ENCODE data around the gene PDGFB. TPM values are rescaled to one million over a fixed set of nuclear protein-coding genes. Genes with fewer than 3 reads are reported as not detected.

PDGFB gene
- total and polyA plus RNA-seq, 9 donors = 9.7 to 22.3 (median 19.0) TPM

GRCh38 chr22:39227542-39228272 lies 17.1 kb downstream of the PDGFB start:
- Histone ChIP-seq H3K27ac (ENCODE audit: low read length) (no peak overlapping the region), H3K4me3 (ENCODE audit: low read length) (no peak overlapping the region), H3K36me3 (ENCODE audit: control insufficient read depth, insufficient read depth, low read length) (peaks cover 44% of the 10 kb centered on the region), H3K27me3 (ENCODE audit: control insufficient read depth, insufficient read depth, low read length) (peaks cover 3% of the 10 kb centered on the region), H3K4me1 (ENCODE audit: control insufficient read depth, insufficient read depth, low read length) (peaks cover 29% of the 10 kb centered on the region), H3K9me3 (replicated peaks; ENCODE audit: control insufficient read depth, low read depth, low read length) (no peaks in the 10 kb centered on the region)
- 71% methylated on average over 8 of the region's 12 CpGs for WGBS (ENCODE audit: insufficient coverage)
- DNase-seq = no peak

GRCh38 chr22:39226353-39226752 lies 18.4 kb downstream of the PDGFB start:
- H3K36me3 ChIP-seq (ENCODE audit: control insufficient read depth, insufficient read depth, low read length) = peaks cover 47% of the 10 kb centered on the region
- 81% methylated on average over 5 of the region's 6 CpGs for WGBS (ENCODE audit: insufficient coverage)

GRCh38 chr22:39225591-39225990 lies 19.2 kb downstream of the PDGFB start:
- WGBS (ENCODE audit: insufficient coverage) = 96% methylated on average over 13 of the region's 13 CpGs
- no peak for DNase-seq
- H3K4me1 ChIP-seq (ENCODE audit: control insufficient read depth, insufficient read depth, low read length) = peaks cover 13% of the 10 kb centered on the region
- no peak overlapping the region for H3K4me3 ChIP-seq (ENCODE audit: low read length)
- H3K9me3 ChIP-seq (replicated peaks; ENCODE audit: control insufficient read depth, low read depth, low read length) = no peaks in the 10 kb centered on the region
- H3K27ac ChIP-seq (ENCODE audit: low read length) = no peak overlapping the region
- H3K36me3 ChIP-seq (ENCODE audit: control insufficient read depth, insufficient read depth, low read length) = peaks cover 43% of the 10 kb centered on the region
- H3K27me3 ChIP-seq (ENCODE audit: control insufficient read depth, insufficient read depth, low read length) = peaks cover 3% of the 10 kb centered on the region

More at GRCh38 chr22:39226353-39226752, 18.4 kb downstream of the PDGFB start:
- H3K27me3 ChIP-seq (ENCODE audit: control insufficient read depth, insufficient read depth, low read length) = peaks cover 3% of the 10 kb centered on the region
- H3K9me3 ChIP-seq (replicated peaks; ENCODE audit: control insufficient read depth, low read depth, low read length) = no peaks in the 10 kb centered on the region
- no peak for DNase-seq
- no peak overlapping the region for H3K4me3 ChIP-seq (ENCODE audit: low read length)
- H3K4me1 ChIP-seq (ENCODE audit: control insufficient read depth, insufficient read depth, low read length) = peaks cover 21% of the 10 kb centered on the region
- H3K27ac ChIP-seq (ENCODE audit: low read length) = no peak overlapping the region

- peaks cover 3% of the 10 kb centered on the region for H3K4me1 ChIP-seq (ENCODE audit: control insufficient read depth, insufficient read depth, low read length)
- no peaks in the 10 kb centered on the region for H3K9me3 ChIP-seq (replicated peaks; ENCODE audit: control insufficient read depth, low read depth, low read length)
- no peak for DNase-seq
- peaks cover 1% of the 10 kb centered on the region for H3K27me3 ChIP-seq (ENCODE audit: control insufficient read depth, insufficient read depth, low read length)
- H3K27ac ChIP-seq (ENCODE audit: low read length) = no peak overlapping the region
- peaks cover 34% of the 10 kb centered on the region for H3K36me3 ChIP-seq (ENCODE audit: control insufficient read depth, insufficient read depth, low read length)
- 78% methylated on average over 7 of the region's 7 CpGs for WGBS (ENCODE audit: insufficient coverage)
- H3K4me3 ChIP-seq (ENCODE audit: low read length) = no peak overlapping the region
Measured at GRCh38 chr22:39224550-39224949, 20.2 kb downstream of the PDGFB start.

- no peak overlapping the region for H3K27ac ChIP-seq (ENCODE audit: low read length)
- no peaks in the 10 kb centered on the region for H3K9me3 ChIP-seq (replicated peaks; ENCODE audit: control insufficient read depth, low read depth, low read length)
- no peak overlapping the region for H3K4me3 ChIP-seq (ENCODE audit: low read length)
- DNase-seq = no peak
- H3K27me3 ChIP-seq (ENCODE audit: control insufficient read depth, insufficient read depth, low read length) = no peaks in the 10 kb centered on the region
- no peaks in the 10 kb centered on the region for H3K4me1 ChIP-seq (ENCODE audit: control insufficient read depth, insufficient read depth, low read length)
- 58% methylated on average over 5 of the region's 20 CpGs for WGBS (ENCODE audit: insufficient coverage)
- H3K36me3 ChIP-seq (ENCODE audit: control insufficient read depth, insufficient read depth, low read length) = peaks cover 31% of the 10 kb centered on the region
Measured at GRCh38 chr22:39223091-39223710, 21.6 kb downstream of the PDGFB start.

- no peaks in the 10 kb centered on the region for H3K4me1 ChIP-seq (ENCODE audit: control insufficient read depth, insufficient read depth, low read length)
- H3K36me3 ChIP-seq (ENCODE audit: control insufficient read depth, insufficient read depth, low read length) = peaks cover 25% of the 10 kb centered on the region
- H3K9me3 ChIP-seq (replicated peaks; ENCODE audit: control insufficient read depth, low read depth, low read length) = no peaks in the 10 kb centered on the region
- WGBS (ENCODE audit: insufficient coverage) = 98% methylated on average over 4 of the region's 10 CpGs
- no peak for DNase-seq
- no peaks in the 10 kb centered on the region for H3K27me3 ChIP-seq (ENCODE audit: control insufficient read depth, insufficient read depth, low read length)
- no peak overlapping the region for H3K27ac ChIP-seq (ENCODE audit: low read length)
- no peak overlapping the region for H3K4me3 ChIP-seq (ENCODE audit: low read length)
Measured at GRCh38 chr22:39221999-39222686, 22.6 kb downstream of the PDGFB start.

GRCh38 chr22:39220890-39221850 lies 23.6 kb downstream of the PDGFB start:
- Histone ChIP-seq H3K27me3 (ENCODE audit: control insufficient read depth, insufficient read depth, low read length) (no peaks in the 10 kb centered on the region), H3K4me3 (ENCODE audit: low read length) (no peak overlapping the region), H3K27ac (ENCODE audit: low read length) (no peak overlapping the region), H3K9me3 (replicated peaks; ENCODE audit: control insufficient read depth, low read depth, low read length) (no peaks in the 10 kb centered on the region), H3K36me3 (ENCODE audit: control insufficient read depth, insufficient read depth, low read length) (peaks cover 25% of the 10 kb centered on the region), H3K4me1 (ENCODE audit: control insufficient read depth, insufficient read depth, low read length) (no peaks in the 10 kb centered on the region)
- DNase-seq = no peak
- 50% methylated on average over 3 of the region's 9 CpGs for WGBS (ENCODE audit: insufficient coverage)

- no peak overlapping the region for H3K27ac ChIP-seq (ENCODE audit: low read length)
- H3K36me3 ChIP-seq (ENCODE audit: control insufficient read depth, insufficient read depth, low read length) = peaks cover 22% of the 10 kb centered on the region
- 93% methylated on average over 8 of the region's 8 CpGs for WGBS (ENCODE audit: insufficient coverage)
- H3K4me1 ChIP-seq (ENCODE audit: control insufficient read depth, insufficient read depth, low read length) = no peaks in the 10 kb centered on the region
- no peaks in the 10 kb centered on the region for H3K9me3 ChIP-seq (replicated peaks; ENCODE audit: control insufficient read depth, low read depth, low read length)
- no peak overlapping the region for H3K4me3 ChIP-seq (ENCODE audit: low read length)
- no peaks in the 10 kb centered on the region for H3K27me3 ChIP-seq (ENCODE audit: control insufficient read depth, insufficient read depth, low read length)
- DNase-seq = no peak
Measured at GRCh38 chr22:39220450-39220849, 24.3 kb downstream of the PDGFB start.

GRCh38 chr22:39219071-39220039 lies 25.4 kb downstream of the PDGFB start:
- Histone ChIP-seq H3K4me1 (ENCODE audit: control insufficient read depth, insufficient read depth, low read length) (no peaks in the 10 kb centered on the region), H3K9me3 (replicated peaks; ENCODE audit: control insufficient read depth, low read depth, low read length) (no peaks in the 10 kb centered on the region), H3K36me3 (ENCODE audit: control insufficient read depth, insufficient read depth, low read length) (peaks cover 12% of the 10 kb centered on the region), H3K27ac (ENCODE audit: low read length) (no peak overlapping the region), H3K27me3 (ENCODE audit: control insufficient read depth, insufficient read depth, low read length) (no peaks in the 10 kb centered on the region), H3K4me3 (ENCODE audit: low read length) (no peak overlapping the region)
- no peak for DNase-seq
- WGBS (ENCODE audit: insufficient coverage) = 48% methylated on average over 4 of the region's 16 CpGs

Data from muscle of leg (tissue), 11 donors.